Brain pericyte (primary cell): ENCODE measurements around the gene NLRP9.

ENCODE experiments used
- DNase-seq: peaks from one replicate; pipeline ENCODE4 v3.0.0-alpha.2; 2012; ENCODE audit warnings: low read depth, low spot score

NLRP9 gene

DNA sequence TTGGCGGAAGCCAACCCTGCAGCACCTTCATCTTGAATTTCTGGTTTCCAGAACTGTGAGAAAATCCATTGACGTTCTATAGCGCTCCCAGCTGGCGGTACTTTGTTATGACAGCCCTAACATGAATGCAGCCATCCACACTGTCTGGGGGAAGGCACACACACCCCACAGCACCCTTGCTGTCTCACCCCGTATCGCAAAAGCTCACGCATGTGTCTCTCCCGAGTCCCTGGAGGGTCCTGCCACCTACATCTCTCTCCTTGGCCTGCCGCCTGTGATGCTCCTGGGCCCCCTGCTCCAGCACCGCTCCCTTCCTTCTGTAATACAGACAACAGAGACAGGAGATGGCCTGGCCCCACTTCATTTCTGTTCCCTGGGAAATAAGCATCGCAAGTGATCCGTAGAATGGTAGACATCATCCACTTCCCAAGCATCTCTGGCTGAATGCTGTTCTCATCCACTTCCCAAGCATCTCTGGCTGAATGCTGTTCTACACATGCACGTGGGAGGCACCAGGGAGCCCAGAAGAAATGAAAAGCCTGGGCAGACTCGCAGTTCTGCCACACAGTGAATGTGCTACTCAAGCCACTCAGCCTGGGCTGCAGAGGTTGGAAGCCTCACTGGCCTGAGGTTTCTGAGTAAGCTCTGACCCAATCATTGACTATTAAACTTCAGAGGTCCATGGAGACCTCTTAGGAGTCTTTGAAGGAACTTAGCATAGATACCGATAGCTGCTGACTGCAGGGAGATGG, 33.5 kb downstream of the NLRP9 start:
- no peak for DNase-seq

DNA sequence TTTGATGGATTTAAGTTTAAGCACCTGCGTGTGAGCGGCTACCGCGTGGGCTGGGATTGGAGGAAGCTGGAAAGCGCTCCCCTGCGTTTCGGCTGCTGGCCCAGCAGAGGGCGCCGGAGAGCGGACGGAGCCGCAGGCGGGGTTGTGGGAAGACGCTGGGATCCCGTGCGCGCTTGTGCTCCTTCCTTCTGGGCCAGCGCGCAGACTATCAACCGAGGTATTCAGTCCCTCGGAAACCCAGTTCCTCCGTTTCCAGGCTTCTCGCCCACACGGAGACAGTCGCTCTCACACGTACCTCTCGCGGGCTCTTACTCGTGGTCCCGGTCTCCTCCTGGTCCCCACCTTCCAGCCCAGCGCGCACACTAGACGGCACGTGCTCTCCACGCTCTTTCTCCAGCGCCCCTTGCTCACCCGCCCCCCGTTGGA, 34.4 kb downstream of the NLRP9 start:
- no peak for DNase-seq

DNA sequence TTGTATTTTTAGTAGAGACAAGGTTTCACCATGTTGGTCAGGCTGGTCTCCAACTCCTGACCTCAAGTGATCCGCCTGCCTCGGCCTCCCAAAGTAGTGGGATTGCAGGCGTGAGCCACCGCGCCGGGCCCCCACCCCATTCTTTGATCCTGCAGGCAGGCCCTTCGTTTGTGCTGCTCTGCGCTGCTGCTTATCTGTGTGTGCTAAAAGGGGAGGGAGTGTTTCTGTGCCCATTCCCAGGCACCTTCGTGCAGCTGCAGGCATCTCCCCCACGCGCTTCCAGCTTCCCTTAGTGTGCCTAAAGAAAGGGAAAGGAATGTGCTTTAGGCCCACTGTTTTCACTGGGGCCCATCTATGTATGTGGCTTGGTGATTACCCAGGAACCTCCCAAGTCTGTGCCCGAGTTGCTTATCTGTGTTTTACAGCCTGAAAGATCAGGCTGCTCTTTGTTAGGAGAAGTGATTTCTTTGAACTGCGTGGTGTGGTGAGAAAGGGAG, 36.0 kb downstream of the NLRP9 start:
- no peak for DNase-seq

DNA sequence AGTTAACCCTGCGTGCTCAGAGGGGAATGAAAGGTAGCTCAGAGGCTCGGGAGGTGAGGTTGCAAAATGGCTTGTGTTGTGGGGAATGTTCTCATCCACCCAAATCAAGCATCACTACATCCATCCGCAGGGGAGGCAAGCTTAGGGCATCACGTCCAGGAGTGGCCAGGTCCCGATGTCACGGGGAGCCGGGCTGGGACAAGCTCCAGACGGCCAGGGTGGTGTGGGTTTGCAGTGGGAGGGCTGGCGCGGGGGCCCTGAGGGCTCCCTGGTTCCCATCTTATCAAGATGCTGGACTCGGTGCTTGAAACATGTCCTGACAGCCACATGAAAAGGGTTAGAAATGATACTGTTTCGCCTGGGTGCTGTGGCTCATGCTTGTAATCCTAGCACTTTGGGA, 37.4 kb downstream of the NLRP9 start:
- no peak for DNase-seq

DNA sequence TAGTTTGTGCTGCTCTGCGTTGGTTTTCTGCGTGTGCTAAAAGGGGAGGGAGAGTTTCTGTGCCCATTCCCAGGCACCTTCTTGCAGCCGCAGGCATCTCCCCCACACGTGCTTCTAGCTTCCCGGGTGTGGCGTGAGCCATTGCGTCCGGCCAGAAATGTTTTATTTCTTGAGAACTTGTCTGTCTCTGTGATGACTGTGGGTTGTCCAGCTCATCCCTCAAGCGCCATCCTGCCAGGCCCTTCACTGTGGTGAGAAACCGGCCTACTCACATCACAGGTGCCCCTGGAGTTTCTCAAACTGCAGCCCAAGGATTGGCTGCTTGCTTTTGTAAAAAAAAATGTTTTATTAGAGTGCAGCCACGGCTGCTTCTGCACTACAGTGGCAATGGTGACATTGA, 39.0 kb downstream of the NLRP9 start:
- DNase-seq = no peak

- DNase-seq = no peak
Observed at GRCh38 chr19:55698256-55698655, 39.9 kb downstream of the NLRP9 start.

- DNase-seq = no peak
Observed at GRCh38 chr19:55697698-55698097, 40.5 kb downstream of the NLRP9 start.

DNA sequence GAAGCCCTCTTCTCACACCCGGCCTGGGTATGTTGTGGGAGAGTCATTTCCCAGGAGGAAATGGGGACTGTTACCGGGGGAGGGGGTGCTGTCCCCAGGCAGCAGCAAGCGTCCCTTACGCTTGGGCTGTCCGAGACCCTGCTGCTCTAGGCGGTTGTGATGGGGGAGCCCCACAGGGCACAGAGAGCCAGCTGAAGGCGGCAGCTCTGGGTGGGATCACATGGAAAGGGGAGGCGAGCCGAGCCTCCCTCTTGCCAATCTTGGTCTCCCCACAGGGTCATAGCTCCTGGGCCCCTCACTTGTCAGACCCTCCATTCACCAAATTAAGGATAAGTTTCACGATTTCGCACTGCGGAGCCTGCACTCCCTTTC, 41.1 kb downstream of the NLRP9 start:
- DNase-seq = no peak

DNA sequence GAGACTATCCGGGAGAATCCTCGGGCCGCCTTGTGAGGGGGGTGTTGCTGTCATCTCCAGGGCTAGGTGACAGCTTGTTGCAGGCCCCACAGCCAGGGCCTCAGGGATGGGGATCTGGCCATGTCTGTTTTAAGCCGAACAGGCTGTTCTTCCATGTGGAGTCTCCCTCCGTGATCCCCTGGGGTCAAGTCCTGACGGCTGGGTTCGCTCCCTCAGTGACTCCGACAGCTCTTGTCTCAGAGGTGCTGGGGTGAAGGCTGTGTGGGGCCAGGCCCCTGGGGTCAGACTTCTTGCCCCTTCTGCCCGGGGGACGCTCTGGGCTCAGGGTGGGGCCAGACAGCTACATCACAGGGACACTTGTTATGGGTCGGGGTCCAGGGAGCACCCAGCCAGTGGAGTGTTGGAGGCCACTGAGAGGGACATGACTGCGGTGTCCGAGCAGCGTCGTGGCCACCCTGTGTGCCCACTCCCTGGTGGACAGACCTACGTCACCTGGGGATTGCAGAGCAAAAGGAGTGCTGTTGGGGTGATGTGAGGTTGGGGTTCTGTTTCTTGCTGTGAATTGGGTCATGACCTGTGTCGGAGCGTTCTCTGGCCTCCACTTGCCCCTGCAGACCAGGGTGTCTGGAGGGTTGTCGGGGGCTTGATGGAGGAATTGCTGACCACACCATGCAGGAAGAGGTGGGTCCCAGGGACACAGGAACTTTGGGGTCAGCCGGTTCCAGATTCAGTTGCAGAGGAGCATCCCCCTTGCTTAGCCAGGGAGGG, 41.7 kb downstream of the NLRP9 start:
- no peak for DNase-seq

- DNase-seq = no peak
Observed at GRCh38 chr19:55695511-55696290, 42.5 kb downstream of the NLRP9 start.

DNA sequence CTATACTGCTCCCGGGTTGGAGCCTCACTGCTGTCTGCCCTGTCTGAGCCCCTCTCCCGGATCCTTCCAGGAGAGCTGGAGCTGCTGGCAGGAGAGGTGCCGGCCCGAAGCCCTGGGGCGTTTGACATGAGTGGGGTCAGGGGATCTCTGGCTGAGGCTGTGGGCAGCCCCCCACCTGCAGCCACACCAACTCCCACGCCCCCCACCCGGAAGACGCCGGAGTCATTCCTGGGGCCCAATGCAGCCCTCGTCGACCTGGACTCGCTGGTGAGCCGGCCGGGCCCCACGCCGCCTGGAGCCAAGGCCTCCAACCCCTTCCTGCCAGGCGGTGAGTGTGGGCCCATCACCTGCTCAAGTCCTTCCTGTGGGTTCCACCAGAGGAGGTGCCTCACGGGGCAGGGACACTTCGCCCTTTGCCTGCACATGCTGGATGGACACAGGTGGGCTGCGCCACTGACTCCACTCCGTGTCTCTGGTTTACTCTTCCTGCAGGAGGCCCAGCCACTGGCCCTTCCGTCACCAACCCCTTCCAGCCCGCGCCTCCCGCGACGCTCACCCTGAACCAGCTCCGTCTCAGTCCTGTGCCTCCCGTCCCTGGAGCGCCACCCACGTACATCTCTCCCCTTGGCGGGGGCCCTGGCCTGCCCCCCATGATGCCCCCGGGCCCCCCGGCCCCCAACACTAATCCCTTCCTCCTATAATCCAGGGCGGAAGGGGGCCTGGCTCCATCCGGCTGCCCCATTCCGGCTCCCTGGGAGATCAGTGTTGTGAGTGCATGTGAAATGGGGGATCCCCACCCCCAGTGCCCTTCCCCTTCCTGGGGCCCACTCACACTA, 43.3 kb downstream of the NLRP9 start:
- no peak for DNase-seq

GRCh38 chr19:55694241-55694655, 44.0 kb downstream of the NLRP9 start:
- DNase-seq = no peak

DNA sequence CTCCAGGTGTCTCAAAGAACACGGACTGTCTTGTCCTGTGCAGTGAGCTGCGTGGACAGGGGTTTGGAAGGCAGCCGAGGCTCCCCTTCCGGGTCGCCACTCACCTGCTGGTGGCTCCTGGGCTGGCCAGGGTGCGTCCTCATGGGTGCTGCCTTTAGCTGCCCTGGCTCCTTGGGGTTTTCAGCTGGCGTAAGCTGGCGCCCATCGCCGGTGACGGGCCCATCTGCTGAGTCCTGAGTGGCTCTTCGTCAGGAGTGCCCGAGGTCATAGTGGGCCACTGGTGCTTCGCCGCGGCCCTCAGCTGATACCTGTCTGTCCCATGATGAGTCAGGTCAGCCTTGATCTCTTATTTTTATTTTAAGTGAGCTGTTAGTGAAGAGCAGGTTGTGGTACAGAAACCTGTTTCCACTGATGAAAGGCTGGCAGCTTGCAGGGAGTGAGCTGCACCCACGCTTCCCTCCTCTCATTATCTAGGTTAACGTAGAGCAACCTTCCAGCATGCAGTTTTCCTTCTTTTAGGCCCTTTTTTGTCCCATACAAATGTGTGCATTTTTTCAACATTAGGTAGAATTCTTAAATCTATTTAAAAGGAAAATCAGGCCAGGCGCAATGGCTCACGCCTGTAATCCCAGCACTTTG, 44.7 kb downstream of the NLRP9 start:
- no peak for DNase-seq

- no peak for DNase-seq
Observed at GRCh38 chr19:55692681-55693081, 45.5 kb downstream of the NLRP9 start.

DNA sequence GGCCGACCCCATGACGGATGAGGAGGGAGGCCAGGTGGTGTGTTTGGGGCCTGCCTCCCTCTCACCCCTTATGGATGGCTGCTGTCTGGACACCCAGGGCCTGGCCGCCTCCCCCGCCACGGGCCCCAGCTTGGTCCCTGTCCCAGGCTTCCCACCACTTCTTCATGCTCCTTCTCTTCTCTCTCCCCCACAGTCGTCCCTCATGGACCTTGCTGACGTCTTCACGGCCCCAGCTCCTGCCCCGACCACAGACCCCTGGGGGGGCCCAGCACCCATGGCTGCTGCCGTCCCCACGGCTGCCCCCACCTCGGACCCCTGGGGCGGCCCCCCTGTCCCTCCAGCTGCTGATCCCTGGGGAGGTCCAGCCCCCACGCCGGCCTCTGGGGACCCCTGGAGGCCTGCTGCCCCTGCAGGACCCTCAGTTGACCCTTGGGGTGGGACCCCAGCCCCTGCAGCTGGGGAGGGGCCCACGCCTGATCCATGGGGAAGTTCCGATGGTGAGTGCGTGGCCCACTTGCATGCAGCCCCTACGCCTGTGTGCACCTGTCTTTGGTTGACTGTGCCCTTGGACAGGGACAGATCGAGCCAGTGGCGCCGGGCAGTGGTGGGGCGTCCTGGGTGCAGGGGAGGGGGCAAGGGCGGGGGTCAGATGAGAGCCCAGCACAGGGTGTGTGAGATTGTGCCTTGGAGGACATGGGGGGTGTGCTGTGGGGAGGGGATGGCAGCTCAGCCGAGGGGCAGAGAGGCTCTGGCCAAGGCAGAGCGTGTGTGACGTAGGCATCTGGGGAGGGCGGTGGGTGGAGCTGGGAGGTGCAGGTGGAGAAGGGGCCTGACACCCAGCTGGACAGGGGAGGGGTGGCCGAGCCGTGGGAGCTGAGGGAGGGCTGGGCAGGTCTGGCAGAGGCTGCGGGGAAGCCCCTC, 46.4 kb downstream of the NLRP9 start:
- DNase-seq = no peak

GRCh38 chr19:55690769-55691545, 47.2 kb downstream of the NLRP9 start:
- no peak for DNase-seq

DNA sequence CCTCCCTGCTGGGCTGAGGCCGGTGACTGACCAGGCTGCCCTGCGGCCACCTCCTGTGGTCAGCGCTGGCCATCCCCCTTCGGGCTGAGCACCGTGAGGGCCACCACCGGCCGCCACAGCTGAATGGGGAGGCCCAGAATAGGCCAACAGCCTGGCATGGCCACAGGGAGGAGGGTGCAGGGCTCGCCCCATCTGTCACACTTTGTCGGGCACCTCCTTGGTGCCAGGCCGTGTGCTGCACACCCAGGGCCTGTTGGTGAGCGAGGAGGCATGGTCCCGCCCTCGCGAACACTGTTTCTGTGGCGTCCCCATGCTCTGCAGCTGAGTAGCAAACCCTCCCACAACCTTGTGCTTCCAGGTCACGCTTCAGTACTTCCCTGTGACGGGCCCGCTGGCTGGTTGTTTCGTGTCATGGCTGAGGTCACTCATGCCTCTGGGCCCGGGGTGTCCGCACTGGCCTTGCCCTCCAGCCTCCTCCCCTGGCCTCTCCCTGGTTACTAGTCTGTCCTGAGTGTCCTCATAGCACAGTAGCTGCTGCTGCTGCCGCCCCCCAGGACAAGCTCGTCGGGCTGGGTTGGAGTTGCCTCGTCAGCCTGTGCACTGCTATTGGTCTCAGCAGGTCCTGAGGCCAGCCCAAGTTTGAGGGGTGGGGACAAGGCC, 48.0 kb downstream of the NLRP9 start:
- no peak for DNase-seq

DNA sequence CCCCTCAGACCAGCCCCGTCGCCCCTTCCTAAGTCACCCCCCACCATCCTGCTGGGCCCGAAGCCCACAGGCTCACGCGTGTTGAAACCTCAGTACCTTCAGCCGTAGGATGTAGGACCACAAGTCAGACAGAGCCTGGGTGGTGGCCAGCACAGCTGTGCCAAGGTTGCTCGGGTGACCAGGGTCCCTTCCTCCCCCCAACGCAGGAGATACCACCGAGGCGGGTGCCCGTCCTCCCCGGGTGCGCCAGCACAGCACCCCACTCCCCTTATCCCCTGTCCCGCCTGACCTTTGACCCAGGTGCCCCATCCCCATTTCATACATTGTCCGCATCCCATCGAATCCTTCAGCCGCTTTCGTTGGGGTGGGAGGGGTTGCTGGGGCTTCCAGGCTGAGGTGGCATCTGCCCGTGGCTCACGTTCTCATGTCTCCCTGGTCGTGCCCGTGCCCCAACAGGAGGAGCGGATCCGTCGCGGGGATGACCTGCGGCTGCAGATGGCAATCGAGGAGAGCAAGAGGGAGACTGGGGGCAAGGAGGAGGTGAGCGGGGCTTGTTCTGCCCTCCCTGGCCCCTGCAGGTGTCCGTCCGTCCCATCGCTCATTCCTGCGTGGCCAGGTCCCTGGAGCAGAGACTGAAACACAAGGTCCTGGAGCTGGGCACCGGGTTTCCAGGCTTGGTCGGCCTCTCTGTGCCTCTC, 48.6 kb downstream of the NLRP9 start:
- no peak for DNase-seq
